ENCODE measurements around the gene DNAJB6.

The DNAJB6 gene

GRCh38 chr7:157429680-157430224 lies 92.9 kb downstream of the DNAJB6 start:
- DNase-seq, result no peak

GRCh38 chr7:157430721-157431120 lies 93.9 kb downstream of the DNAJB6 start:
- DNase-seq, result no peak

- DNase-seq, result no peak
These were observed 94.6 kb downstream of the DNAJB6 start for GRCh38 chr7:157431173-157431950.

- no peak for DNase-seq
These were observed 95.2 kb downstream of the DNAJB6 start for GRCh38 chr7:157431951-157432540.

- no peak for DNase-seq
These were observed 95.7 kb downstream of the DNAJB6 start for GRCh38 chr7:157432541-157432956.

GRCh38 chr7:157432957-157433576 lies 96.3 kb downstream of the DNAJB6 start:
- DNase-seq, result peak in 1 of 2 donors; percentile 24

GRCh38 chr7:157433628-157434027 lies 96.8 kb downstream of the DNAJB6 start:
- no peak for DNase-seq

GRCh38 chr7:157434231-157434630 lies 97.4 kb downstream of the DNAJB6 start:
- DNase-seq, result no peak

- DNase-seq, result no peak
These were observed 97.9 kb downstream of the DNAJB6 start for GRCh38 chr7:157434701-157435100.

- no peak for DNase-seq
These were observed 99.3 kb downstream of the DNAJB6 start for GRCh38 chr7:157436076-157436475.

- DNase-seq, result no peak
These were observed 100.1 kb downstream of the DNAJB6 start for GRCh38 chr7:157436763-157437480.

- no peak for DNase-seq
These were observed 100.8 kb downstream of the DNAJB6 start for GRCh38 chr7:157437519-157438061.

- DNase-seq, result no peak
These were observed 101.6 kb downstream of the DNAJB6 start for GRCh38 chr7:157438121-157439025.

- DNase-seq, result no peak
These were observed 102.3 kb downstream of the DNAJB6 start for GRCh38 chr7:157439149-157439548.

- no peak for DNase-seq
These were observed 103.0 kb downstream of the DNAJB6 start for GRCh38 chr7:157439761-157440160.

GRCh38 chr7:157440346-157441022 lies 103.7 kb downstream of the DNAJB6 start:
- DNase-seq, result no peak

GRCh38 chr7:157441023-157441399 lies 104.2 kb downstream of the DNAJB6 start:
- DNase-seq, result no peak

- no peak for DNase-seq
These were observed 105.7 kb downstream of the DNAJB6 start for GRCh38 chr7:157442456-157442855.

GRCh38 chr7:157442993-157443831 lies 106.4 kb downstream of the DNAJB6 start:
- DNase-seq, result no peak
